BJ (cell line): Measurements from ENCODE around the gene ANKRD42. TPM values are rescaled to one million over a fixed set of nuclear protein-coding genes. Genes with fewer than 3 reads are reported as not detected.
A peak's percentile ranks its signal among the peaks of the same experiment; 100 is the strongest.

Experiments
- CTCF ChIA-PET: fragments of 350-600 bp; formaldehyde crosslinking; extraction: SDS; loops from one replicate; lab custom pipeline; 2021; ENCODE audit warnings: antibody characterized with exemption, inconsistent platforms; lab: Yijun Ruan, JAX
- POLR2A ChIA-PET: fragments of 300-600 bp; sonication (Branson Sonifier 250); formaldehyde crosslinking; extraction: SDS; loops from one replicate; lab custom pipeline; 2021; ENCODE audit warnings: antibody characterized with exemption; lab: Charles Lee
- DNase-seq: peaks from one replicate; pipeline ENCODE4 v3.0.0-alpha.2; 2011; ENCODE audit warnings: low read depth
- H3K27me3 ChIP-seq: 2 replicates; pipeline ENCODE4 v1.6.0; 2011; ENCODE audit warnings: low read length; ENCODE audit not compliant: control insufficient read depth, insufficient read depth
- H3K36me3 ChIP-seq: 2 replicates; pipeline ENCODE4 v1.5.1; 2011; ENCODE audit warnings: low read length; ENCODE audit not compliant: control insufficient read depth, insufficient read depth
- H3K4me3 ChIP-seq: 2 replicates; pipeline ENCODE4 v1.5.1; 2011; ENCODE audit warnings: low read depth, mild to moderate bottlenecking, control low read depth, low read length
- polyA plus RNA-seq: library from polyadenylated mRNA; depleted of rRNA; stranded (reverse); fragments of >200 nt; gene quantifications from 2 replicates; pipeline ENCODE4 v1.2.3, GENCODE V29; 2011
- TF ChIP-seq, protein P1 (sequence below): IDR thresholded peaks from 2 replicates; pipeline ENCODE4 v1.5.1; 2011; ENCODE audit warnings: low read depth, mild to moderate bottlenecking, control low read depth, inconsistent platforms, low read length, moderate library complexity; ENCODE audit not compliant: insufficient read depth

ANKRD42 gene
- polyA plus RNA-seq, 1 experiment = 5.1 TPM

DNA sequence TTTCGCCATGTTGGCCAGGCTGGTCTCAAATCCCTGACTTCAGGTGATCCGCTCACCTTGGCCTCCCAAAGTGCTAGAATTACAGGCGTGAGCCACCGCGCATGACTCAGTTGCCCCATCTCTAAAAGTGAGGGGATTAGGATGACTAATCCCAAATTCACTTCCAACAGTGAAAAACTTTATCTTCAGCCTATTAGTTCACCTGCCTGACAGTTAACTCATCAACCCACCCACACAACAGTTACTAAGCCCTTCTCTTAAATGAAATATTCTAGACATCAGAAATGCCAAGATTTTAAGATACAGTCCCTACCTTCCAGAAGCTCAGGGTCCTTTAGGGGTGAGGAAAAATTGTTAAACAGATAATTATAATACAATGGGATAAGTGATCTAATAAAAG is 2.0 kb upstream of the ANKRD42 start:
- POLR2A ChIA-PET = no interaction called here
- DNase-seq = no peak
- TF ChIP-seq, protein P1, sequence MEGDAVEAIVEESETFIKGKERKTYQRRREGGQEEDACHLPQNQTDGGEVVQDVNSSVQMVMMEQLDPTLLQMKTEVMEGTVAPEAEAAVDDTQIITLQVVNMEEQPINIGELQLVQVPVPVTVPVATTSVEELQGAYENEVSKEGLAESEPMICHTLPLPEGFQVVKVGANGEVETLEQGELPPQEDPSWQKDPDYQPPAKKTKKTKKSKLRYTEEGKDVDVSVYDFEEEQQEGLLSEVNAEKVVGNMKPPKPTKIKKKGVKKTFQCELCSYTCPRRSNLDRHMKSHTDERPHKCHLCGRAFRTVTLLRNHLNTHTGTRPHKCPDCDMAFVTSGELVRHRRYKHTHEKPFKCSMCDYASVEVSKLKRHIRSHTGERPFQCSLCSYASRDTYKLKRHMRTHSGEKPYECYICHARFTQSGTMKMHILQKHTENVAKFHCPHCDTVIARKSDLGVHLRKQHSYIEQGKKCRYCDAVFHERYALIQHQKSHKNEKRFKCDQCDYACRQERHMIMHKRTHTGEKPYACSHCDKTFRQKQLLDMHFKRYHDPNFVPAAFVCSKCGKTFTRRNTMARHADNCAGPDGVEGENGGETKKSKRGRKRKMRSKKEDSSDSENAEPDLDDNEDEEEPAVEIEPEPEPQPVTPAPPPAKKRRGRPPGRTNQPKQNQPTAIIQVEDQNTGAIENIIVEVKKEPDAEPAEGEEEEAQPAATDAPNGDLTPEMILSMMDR = no peak
- H3K4me3 ChIP-seq = no peak overlapping the region
- H3K27me3 ChIP-seq = no peaks in the 10 kb centered on the region
- CTCF ChIA-PET = interaction anchor here (1.1 to 1.6 kb wide), 2 partner anchors 11 to 58 kb away, joined by 3 read pairs; no protein-coding TSS in a partner anchor
- H3K36me3 ChIP-seq = peaks cover 2% of the 10 kb centered on the region; the same call in 1 of the 2 replicates

DNA sequence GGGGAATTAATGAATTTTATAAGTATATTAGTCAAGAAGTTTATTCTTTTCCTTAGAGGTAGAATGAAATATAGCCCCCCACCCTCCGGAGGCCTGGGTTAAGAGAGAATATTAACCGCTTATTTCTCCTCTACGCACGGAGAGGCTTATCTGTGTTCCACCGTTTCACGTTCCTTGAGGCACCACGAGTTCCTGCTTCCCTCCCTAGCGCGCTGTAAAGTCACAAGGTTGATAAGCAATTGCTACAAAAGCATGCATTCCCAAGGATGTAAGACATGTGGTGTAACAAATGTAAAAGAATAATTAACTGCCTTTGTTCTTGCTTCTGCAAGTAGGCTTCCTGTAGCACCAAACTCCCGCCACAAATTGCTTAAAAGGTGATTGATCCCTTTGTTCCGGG is 1.5 kb upstream of the ANKRD42 start:
- no peaks in the 10 kb centered on the region for H3K27me3 ChIP-seq
- CTCF ChIA-PET = interaction anchor here (1.1 to 1.6 kb wide), 2 partner anchors 12 to 58 kb away, joined by 3 read pairs; no protein-coding TSS in a partner anchor
- POLR2A ChIA-PET = no interaction called here
- H3K36me3 ChIP-seq = peaks cover 2% of the 10 kb centered on the region; the same call in 1 of the 2 replicates
- peak overlapping the region; percentile 77 for H3K4me3 ChIP-seq
- TF ChIP-seq, protein P1 = no peak
- DNase-seq = no peak

DNA sequence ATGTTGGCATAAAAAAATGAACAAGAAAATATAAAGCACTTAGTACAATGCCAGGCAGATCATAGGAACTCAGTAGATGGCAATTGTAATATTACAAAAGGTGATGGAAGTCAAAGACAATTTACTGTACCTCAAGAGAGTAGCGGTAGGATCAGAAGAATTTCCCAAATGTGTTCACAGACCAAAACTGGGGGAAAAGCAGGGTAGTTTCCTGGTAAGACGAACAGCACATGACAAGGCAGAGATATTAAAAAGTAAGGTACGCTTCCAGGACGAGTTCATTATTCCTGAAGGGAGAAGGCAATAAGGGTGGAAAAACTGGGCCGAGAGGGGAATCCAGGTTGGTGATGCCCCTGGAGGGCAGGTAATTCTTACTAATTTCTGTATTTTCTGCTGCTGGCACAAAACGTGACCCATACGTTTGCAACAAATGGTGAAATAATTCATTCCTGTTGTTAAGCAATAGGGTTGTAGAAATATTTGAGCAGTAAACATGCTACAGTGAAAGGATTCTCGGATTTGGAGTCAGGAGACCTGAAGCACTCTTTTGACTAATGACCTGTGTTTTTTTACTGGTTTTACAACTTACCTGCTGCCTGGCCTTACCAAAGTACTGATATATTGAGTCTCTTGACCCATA is 786 bp upstream of the ANKRD42 start:
- H3K4me3 ChIP-seq = peak overlapping the region; percentile 77
- POLR2A ChIA-PET = no interaction called here
- no peak for DNase-seq
- CTCF ChIA-PET = interaction anchor here (1.0 kb wide), 1 partner anchor 324 kb away, joined by 4 read pairs; no protein-coding TSS in a partner anchor
- TF ChIP-seq, protein P1 = no peak
- no peaks in the 10 kb centered on the region for H3K36me3 ChIP-seq
- H3K27me3 ChIP-seq = no peaks in the 10 kb centered on the region

DNA sequence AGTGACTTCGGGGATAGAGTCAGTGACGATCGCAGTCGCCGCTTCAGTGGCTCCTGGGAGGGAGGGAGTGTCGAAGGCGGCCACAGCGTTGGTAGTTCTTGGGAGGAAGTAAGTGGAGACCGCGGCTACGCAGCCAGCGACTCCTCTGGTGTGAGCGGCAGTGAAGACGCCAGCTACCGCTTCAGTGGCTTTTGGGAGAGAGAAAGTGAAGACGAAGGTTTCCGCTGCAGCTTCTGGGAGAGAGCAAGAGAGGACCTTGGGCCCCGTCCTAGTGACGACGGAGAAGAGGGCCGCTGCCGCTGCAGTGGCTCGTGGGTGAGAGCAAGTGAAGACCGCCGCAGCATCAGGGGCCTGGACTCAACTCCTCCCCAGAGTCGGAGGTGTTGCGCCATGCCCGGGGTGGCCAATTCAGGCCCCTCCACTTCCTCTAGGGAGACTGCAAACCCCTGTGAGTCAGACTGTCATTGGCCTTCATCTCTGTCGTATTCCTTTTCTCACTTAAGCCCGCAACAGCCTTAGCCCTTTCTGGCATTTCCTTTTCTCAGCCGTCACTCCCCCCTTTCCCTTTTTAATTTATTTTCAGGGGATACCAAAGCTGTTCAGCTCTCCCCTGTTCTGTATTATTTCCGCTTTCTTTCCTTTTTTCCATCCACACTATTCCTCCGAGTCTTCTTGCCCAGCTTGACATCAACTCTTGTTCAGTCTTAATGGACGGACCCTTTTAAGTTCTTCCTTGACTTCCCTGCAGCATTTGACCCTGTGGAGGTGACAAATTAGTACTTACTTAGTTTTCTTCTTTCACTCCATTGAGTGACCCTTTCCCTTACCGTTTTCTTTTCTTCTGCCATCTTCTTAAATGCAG is 1.0 kb downstream of the ANKRD42 start:
- Histone ChIP-seq H3K4me3 (peak overlapping the region; percentile 77), H3K27me3 (no peaks in the 10 kb centered on the region), H3K36me3 (no peaks in the 10 kb centered on the region; the same call in 1 of the 2 replicates)
- DNase-seq = peak; percentile 17
- POLR2A ChIA-PET = no interaction called here
- TF ChIP-seq, protein P1 = no peak
- CTCF ChIA-PET = interaction anchor here (0.8 to 2.4 kb wide), 4 partner anchors 12 to 357 kb away, joined by 3 to 11 read pairs (median 4); partner anchors contain the start of gene CCDC90B

DNA sequence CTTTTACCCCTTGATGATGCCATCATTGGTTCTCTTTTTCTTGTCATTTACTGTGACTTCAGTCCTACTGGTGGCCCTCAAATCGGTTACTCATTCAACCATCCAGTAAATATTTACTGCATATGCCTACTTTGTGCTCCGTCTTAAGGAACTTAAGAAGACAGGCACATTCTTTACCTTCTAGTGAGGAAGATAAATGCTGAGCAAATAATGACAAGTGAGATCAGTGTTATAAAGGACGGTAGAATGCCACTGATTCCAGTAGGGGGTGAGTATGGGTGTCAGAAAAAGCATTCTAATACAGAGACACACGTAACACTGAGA is 1.6 kb downstream of the ANKRD42 start:
- POLR2A ChIA-PET = no interaction called here
- TF ChIP-seq, protein P1 = no peak
- Histone ChIP-seq H3K4me3 (peak overlapping the region; percentile 77), H3K36me3 (no peaks in the 10 kb centered on the region; the same call in 1 of the 2 replicates), H3K27me3 (no peaks in the 10 kb centered on the region)
- CTCF ChIA-PET = interaction anchor here (0.8 to 2.4 kb wide), 4 partner anchors 11 to 357 kb away, joined by 3 to 11 read pairs (median 4); partner anchors contain the start of gene CCDC90B
- DNase-seq = no peak
